Measurements from ENCODE around the gene OPCML.

Gene OPCML

DNA sequence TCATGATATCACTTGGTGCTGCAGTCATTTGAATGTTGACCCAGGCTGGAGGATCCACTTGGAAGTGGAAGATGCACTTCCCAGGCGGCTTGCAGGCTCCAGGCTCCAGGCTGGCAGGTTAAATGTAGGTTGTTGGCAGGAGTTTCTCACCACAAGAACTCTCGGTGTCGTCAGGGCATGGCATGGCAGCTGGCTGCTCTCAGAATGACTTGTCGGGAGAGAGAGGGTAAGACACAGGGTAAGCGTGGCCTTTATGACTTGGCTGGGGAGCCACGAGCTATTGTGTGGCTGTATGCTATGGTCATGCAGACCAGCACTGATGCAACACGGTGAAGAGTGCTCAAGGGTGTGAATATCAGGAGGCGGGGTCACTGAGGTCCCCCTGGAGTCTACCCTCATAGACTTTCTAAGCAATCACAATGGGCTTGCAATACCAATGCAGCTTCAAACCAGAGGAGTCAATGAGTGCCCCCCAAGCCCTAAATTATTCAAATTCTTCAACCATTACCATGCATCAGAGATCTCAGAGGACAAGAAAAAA, 1027.7 kb downstream of the OPCML start:
- no peak for FAIRE-seq

- FAIRE-seq = no peak
Measured at GRCh38 chr11:132501356-132501755, 1030.9 kb downstream of the OPCML start.

- FAIRE-seq = no peak
Measured at GRCh38 chr11:132499661-132500060, 1032.6 kb downstream of the OPCML start.

DNA sequence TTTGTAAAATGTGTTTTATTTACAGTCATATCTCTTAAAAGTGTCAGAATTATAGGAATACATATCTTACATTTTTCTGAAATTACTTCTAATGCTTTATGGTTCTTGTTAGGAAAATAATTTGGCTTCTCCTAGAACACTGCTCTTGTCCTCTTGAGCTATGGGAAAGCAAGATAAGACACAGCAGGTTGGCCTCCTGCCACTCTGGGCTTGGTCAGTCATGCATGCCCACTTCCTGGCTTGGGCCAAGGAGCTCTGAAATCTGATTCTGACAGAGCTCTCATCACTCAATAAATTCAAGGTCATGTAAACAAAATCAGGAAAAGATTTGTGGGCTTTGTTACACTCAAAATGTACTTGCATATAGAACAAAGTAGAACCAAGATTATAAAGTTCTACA, 1036.0 kb downstream of the OPCML start:
- FAIRE-seq = no peak

GRCh38 chr11:132493801-132494200, 1038.5 kb downstream of the OPCML start:
- no peak for FAIRE-seq

DNA sequence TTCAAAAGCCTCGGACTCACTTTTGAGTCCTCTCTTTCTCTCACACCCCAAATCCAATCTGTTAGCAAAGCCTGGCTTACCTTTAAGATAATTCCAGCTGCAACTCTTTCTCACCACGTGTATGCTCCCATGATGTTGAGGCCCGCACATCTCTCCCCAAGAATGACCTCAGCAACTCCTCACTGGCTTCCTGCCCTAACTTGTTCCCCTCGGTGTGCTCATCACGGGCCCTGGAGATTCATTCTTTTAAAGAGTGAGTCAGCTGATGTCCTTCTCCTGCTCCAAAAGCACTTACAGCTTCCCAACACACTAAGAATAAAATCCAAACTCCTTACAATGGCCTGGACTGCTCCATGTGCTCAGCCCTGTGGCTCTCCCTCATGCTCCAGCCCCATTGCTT, 1041.3 kb downstream of the OPCML start:
- FAIRE-seq = no peak

DNA sequence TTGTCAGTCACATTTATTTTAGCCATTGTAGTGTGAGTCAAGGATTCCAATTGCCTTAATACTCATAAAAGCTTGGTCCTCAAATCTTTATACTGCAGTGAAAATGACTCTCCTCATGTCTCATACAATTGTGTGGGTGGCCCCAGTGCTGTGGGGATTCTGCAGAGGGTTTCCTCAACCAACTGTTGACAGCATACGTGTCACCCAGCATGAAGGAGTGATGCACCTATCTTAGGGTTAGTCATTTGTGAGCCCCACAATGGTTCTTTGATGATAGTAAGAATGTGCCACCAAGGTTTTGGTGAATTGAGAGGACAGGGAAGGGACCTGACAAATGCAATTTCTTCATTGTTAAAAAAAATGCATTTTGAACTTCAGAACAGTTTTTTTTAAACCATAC, 1046.2 kb downstream of the OPCML start:
- no peak for FAIRE-seq

DNA sequence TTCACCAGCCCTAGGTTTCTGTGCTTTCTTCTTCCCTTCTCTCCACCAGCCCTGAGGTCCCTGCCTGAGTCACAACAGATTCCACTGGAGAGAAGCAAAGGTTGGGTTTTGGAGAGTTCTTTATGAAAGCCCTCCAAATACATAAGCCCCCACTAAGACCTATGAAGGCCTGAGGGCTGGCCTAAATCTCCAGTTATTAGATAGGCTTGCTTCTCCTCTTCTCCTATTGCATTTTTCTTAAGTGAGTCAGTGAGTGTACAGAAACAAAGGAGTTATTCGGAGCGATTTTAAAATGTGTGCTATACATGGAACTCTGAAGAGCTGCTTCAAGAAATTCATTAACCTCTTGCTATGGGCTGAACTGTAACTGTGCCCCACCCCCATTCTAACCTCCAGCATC, 1057.3 kb downstream of the OPCML start:
- no peak for FAIRE-seq

DNA sequence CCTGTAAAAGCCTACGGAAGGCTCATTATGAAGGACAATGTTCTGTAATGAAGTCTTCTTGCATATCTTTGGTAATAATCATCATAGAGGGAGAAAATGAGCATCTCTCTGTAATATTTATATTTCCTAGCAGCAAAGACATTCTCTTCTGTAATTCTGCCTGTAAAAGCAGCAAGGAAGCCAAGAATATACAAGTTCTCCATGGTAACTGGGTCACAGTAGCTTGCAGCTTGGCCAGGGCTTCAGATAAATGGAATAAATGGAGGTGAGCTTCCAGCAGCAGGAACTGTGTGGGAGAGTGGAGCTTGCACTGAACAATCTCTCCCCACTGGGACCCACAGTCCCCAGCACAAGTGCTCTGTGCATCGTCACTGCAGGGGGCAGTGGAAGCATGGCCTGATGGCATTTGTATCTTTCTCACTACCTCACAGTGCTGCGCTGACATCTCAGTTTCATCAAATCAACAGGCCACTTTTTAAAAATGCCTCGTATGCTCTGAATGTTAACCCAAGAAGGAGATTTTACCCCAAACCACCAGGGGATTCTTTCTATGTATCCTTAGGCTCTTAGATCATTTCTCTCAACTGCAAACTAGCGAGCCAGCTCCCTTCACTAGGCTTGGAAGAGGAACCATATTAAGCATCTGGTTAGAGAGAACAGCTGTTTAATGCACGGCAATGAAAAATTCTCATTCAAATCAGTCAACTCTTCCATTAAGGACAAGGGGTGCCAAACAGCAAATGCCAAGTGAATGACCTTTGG, 1059.7 kb downstream of the OPCML start:
- FAIRE-seq = no peak

DNA sequence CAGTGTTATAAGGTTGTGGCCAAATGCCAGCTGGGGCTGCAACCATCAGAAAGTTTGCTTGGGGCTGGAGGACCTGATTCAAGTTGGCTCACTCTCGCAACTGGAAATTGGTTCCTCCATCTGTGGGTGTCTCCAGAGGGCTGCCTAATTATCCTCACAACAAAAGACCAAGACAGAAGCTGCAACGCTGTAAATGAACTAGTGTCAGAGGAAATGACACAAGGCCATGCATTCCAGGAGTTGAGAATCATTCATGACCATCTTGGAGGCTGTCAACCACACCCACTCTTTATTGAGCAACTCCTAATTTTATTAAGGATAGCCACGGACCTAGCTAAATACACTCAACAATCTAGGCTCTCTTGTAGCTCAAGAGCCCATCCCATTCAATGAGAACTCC, 1060.8 kb downstream of the OPCML start:
- FAIRE-seq = no peak

DNA sequence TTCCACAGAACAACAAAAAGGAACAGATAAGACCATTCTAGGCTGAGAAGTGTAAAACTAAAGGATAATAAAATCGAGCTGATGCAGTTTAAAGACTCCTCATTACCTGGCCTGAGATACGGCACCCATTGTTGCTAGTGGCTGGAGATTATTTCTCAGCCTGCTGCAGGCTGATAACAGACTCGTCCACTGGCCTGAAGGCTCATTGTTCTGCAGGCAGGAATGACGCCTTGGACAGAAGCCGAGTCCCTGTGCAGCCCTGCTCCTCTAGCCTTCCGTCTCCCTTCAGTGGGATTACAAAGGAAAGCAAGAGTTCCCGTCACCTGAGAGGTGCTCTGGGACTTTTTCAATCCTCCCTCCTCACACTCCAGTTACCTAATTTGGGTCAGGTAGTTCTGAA, 1065.3 kb downstream of the OPCML start:
- FAIRE-seq = no peak

DNA sequence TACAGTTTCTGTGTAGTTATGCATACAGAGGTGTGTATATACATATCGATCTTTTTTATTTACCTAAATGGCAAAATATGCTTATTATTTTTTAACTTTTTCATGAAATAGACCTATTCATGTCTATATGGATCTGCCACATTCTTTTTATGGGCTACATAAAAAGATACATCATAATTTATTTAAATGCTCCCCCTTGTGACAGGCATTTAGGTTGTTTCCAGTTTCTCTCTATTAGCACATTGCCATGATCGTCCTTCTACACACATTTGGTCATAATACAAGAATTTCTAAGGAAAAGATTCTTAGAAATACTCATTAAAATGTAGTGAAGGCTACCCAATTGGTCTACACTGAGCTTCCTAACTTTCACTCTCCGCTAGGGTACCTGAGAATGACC, 1067.4 kb downstream of the OPCML start:
- no peak for FAIRE-seq

GRCh38 chr11:132464003-132464342, 1068.3 kb downstream of the OPCML start:
- FAIRE-seq = peak; percentile 96

DNA sequence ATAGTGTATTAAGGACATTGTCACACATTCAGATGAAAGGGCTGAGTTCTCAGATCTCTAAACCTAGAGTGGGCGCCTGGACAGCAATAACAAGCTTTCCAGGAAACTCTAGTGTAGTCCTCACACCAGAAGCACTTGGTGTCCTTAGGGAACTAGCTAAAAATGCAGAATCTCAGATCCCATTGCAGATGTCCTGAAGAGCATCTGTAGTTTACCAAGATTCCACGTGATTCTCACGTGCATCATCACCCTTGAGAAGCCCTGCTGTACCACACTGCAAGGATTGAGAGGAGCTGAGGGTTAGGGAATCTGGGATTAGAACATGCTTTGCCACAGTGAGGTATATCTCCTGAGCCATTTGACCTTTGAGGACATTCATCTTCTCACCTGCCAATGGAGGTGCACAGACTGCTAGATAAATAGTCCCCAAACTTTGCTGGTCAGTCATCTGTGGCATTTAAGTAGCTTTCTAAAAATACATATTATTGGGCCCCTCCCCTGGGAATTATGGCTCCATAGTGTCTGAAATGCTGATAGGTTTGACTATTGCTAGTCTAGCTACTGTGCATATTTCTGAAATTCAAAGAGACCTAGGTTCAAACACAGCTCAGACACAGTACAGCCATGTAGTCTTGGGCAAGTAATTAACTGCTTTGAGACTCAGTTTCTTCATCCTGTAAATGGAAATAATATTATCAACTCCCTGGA, 1068.9 kb downstream of the OPCML start:
- FAIRE-seq = no peak

GRCh38 chr11:132459736-132460135, 1072.6 kb downstream of the OPCML start:
- no peak for FAIRE-seq

DNA sequence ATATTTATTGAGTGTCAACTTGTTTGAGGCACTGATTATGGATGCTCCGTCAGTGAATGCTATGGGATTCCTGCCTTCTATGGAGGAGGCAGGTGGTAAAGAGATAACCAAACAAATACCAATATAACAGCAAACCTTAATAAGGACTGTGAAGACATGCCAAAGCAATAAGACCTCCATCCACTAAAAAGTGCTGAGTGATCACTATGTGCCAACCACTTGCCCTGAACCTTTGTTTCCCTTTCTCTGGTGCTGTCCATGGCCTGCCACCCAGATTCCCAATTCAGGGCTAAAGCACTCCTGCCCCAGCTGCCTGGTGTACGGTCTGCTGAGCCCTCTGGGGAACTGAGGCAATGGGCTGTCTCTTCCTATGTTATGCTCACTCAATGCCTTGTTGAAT, 1074.9 kb downstream of the OPCML start:
- FAIRE-seq = no peak

DNA sequence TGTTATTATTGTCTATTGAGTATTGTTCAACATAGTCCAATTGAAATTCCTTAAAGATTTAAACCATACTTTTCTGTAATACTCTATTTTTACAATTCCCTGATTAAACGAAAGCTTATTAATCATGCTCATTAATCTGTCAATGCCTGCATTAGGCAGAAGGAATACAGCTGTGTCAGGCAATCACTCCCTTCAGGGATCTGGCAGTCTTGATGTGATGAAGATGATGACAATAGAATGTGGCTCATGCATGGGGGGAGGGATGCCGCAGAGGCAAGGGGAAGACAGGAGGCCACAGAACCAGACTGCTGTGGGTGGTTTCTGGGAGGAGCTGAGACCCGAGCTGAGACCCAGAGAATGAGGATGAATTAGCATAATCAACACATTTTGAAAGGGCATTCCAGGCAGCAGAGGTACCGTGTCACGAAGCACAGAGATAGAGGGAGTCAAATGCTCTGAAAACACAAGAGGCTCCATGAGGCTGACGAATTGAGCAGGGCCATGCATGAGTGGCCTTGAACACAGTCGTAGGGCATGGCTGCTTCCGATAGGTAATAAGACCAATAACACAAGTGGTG, 1075.5 kb downstream of the OPCML start:
- no peak for FAIRE-seq

DNA sequence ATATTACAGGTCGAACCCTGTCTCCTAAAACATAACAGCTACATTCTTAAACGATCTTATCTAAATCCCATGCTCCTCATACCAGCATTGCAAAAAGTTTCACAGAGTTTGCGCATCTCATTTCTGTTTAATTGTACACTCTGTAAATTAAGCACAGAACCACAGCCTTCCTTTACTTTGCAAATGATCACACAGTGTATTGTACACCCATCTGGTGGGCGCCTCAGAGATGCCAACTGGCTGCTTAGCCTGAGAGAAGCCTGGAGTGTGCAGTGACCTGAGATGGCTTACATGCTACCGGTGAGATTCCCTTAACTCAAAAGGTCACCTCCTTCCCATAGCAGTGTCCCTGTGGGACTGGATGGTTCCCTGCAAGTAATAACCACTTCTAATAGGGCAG, 1077.3 kb downstream of the OPCML start:
- no peak for FAIRE-seq

DNA sequence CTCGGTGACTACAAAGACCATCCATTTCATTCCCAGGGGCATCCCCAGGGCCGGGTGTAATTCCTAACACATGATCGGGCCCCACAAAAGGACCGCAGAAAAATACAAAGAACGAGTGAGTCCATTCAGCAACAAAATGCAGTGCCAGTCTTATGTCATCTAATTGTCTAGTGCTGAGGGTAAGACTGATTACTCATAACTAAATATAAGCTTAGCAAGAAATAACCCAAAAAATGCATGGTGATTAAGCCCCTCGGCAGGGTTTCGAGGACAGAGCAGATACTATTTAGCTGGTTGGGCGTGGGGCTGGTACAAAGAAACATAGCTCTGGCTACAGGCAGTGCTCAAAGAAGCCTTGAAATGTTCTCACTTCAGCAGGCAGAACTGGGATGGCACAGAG, 1078.9 kb downstream of the OPCML start:
- FAIRE-seq = no peak

DNA sequence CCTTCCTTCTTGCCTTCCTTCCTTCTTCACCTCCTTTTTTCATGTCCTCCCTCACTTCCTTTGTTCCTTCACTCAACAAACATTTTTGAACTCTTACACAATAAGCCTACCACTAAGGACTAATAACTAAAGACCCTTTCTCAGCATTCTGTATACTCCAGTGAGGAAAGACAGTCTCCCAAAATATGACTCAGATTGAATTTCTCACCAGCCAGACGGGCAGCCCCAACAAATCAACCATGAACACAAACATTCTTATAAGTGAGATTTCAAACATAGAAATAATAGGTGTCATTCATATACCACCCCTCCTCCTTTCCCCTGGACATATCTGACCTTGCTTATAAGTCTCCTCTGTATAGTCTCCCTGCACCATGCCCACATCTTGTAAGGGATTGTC, 1079.7 kb downstream of the OPCML start:
- no peak for FAIRE-seq

DNA sequence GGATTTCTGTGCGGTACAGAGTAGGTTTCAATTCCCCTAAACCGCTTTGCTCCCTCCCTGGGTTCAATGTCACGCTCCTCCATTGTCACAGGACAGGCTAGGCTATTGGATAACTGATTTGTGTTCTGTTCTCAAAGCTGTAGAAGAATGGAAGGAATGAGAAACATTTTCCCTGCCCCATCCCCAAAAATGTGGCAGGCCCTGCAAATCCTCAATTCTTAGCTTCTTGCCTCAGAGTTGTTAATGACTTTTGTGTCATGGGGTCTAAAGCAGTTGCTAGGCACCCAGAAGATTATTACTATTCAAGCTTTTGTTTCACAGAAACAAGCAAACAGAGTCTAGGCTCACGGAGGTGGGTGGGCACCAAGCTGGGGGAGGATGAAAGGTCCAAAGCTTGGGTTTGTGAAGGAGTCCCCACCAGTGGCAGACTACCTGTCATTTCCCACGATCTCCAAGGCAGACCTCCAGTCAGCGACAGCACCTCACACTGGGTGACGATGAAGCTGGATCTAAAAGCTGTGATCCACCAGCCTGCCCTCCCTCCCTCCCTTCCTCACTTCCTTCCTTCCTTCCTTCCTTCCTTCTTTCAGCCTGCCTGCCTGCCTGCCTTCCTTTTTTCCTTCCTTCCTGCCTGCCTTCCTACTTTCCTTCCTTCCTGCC, 1080.2 kb downstream of the OPCML start:
- FAIRE-seq = no peak

DNA sequence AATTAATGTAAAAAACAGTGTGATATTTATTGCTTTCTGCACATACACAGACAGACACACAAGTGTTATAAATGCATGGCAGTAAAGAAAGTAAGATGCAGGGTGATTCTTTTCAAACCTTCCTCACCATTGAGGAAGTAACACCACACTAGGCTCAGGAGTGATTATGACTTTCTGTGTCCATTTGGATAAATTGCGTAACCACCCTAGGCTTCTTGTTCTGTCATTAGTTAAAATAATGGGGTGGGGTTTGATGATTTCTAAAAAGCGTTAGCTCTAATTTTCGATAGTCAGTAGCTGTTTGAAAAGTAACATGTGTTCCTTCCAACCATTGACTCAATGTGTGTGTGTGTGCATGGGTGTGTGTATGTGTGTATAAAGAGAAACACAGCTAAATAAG, 1081.7 kb downstream of the OPCML start:
- FAIRE-seq = no peak

DNA sequence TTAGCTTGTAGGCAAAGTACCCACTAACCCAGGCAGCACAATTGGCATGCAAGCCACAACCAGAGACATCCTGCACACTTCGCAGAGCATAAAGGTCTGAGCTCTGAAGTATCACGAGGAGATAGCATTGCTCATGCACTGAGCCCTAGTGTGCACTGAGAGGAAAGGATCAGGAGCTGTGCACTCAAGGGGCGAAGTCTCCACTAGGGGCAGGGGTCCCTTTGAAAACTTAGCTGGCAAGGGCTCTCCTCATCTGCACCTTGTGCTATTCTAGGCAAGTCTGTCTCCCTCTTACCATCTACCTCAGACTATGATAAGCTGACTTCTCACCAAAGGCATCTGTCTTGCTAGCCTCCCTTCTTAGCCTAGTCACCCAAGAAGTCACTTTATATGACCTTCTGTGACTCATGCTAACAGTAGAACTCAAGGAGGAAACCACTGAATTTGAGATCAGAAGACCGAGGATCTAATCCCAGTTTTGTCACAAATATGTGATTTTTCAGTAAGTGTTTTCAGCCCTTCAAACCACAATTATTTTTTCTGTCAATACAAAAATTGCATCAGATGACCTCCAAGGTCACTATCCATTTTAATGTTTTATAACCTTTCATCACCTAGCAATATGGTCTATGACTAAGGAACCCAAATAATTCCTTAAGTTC, 1083.8 kb downstream of the OPCML start:
- no peak for FAIRE-seq

All from endometrium (tissue), 2 donors.